Thyroid gland (tissue), 4 donors: ENCODE data around the gene DNTT. TPM values are rescaled to one million over a fixed set of nuclear protein-coding genes. Genes with fewer than 3 reads are reported as not detected.

Experiments
- DNase-seq, 2 donors: peaks; one replicate each; pipeline ENCODE4 v3.0.0-alpha.2; 2019
- H3K27ac ChIP-seq, 3 donors: fragments of 200-600 bp; sonication (generic); 1 replicate in 2 of 3; 2 replicates in 1 of 3; pipeline ENCODE4 v1.5.1; 2016 to 2019; ENCODE audit warnings: mild to moderate bottlenecking in 1 of 3, moderate library complexity in 1 of 3
- H3K27me3 ChIP-seq: fragments of 200-600 bp; sonication (generic); one replicate; pipeline ENCODE4 v1.5.1; 2019
- H3K36me3 ChIP-seq, 2 donors: fragments of 200-600 bp; sonication (generic); one replicate each; pipeline ENCODE4 v1.5.1; 2016 to 2019
- H3K4me1 ChIP-seq, 2 donors: fragments of 200-600 bp; sonication (generic); one replicate each; pipeline ENCODE4 v1.5.1; 2017 to 2019
- H3K4me3 ChIP-seq, 3 donors: fragments of 200-600 bp; sonication (generic); replicated peaks in 1 of 3; 1 replicate in 2 of 3; 2 replicates in 1 of 3; pipeline ENCODE4 v1.5.1; 2016; ENCODE audit warnings: mild to moderate bottlenecking in 1 of 3
- H3K9me3 ChIP-seq: fragments of 200-600 bp; sonication (generic); one replicate; pipeline ENCODE4 v1.5.1; 2017
- CTCF ChIP-seq, 6 experiments: fragments of 200-600 bp in 3 of 6; fragments of 450-650 bp in 3 of 6; sonication (generic) in 3 of 6; IDR thresholded peaks; one replicate each; pipeline ENCODE4 v1.5.1; 2016 to 2019; ENCODE audit warnings: antibody characterized with exemption in 6 of 6, mild to moderate bottlenecking in 2 of 6, inconsistent platforms in 1 of 6, moderate library complexity in 1 of 6
- POLR2A ChIP-seq, 2 donors: fragments of 450-650 bp; IDR thresholded peaks; one replicate each; pipeline ENCODE4 v1.6.1; 2017; ENCODE audit warnings: antibody characterized with exemption in 2 of 2, mild to moderate bottlenecking in 2 of 2, moderate library complexity in 1 of 2
- WGBS, 2 donors: methylation state at CpG; one replicate each; pipeline ENCODE4 v1.1.5; 2017; 5-methylcytosine and 5-hydroxymethylcytosine counted together
- intact Hi-C: fragments of 100-400 bp; cut with DNase I; formaldehyde crosslinking; loops from one replicate; pipeline ENCODE4 v1.15.1; 2023
- total RNA-seq, 4 donors: library from RNA; depleted of rRNA; stranded (reverse); fragments of >200 nt; gene quantifications; one replicate each; pipeline ENCODE4 v1.2.3, GENCODE V29; 2016

The DNTT gene
- total RNA-seq, 4 donors from 2014 or later: 0.88 TPM; not detected in 3

- TF ChIP-seq POLR2A (IDR thresholded peaks at IDR 0.05): no peak
- no peak for TF ChIP-seq CTCF (IDR thresholded peaks at IDR 0.05)
- Histone ChIP-seq H3K27me3 (no peaks in the 10 kb centered on the region), H3K9me3 (no peaks in the 10 kb centered on the region), H3K27ac (no peak overlapping the region), H3K36me3 (no peaks in the 10 kb centered on the region), H3K4me3 (no peak overlapping the region), H3K4me1 (peaks cover 18 to 23% of the 10 kb centered on the region in 2 donors)
- no peak for DNase-seq
- 95% methylated on average over 4 of the region's 4 CpGs for WGBS, 2 donors
- intact Hi-C loops: no loop called here
These were observed 39.3 kb upstream of the DNTT start for GRCh38 chr10:96264938-96265337.

- peak; percentile 41 to 56 for DNase-seq
These were observed 38.0 kb upstream of the DNTT start for GRCh38 chr10:96266118-96266770.

GRCh38 chr10:96267234-96267705 is 37.0 kb upstream of the DNTT start:
- H3K27ac ChIP-seq: no peak overlapping the region
- no peaks in the 10 kb centered on the region for H3K36me3 ChIP-seq
- no peaks in the 10 kb centered on the region for H3K27me3 ChIP-seq
- H3K9me3 ChIP-seq: no peaks in the 10 kb centered on the region
- WGBS, 2 donors: 70 to 82% methylated on average over 4 of the region's 4 CpGs
- intact Hi-C loops: no loop called here
- no peak for DNase-seq
- H3K4me3 ChIP-seq: no peak overlapping the region
- TF ChIP-seq POLR2A (IDR thresholded peaks at IDR 0.05) (no peak), CTCF (IDR thresholded peaks at IDR 0.05) (no peak)
- peaks cover 36 to 39% of the 10 kb centered on the region in 2 donors for H3K4me1 ChIP-seq

More at GRCh38 chr10:96266118-96266770, 38.0 kb upstream of the DNTT start:
- intact Hi-C loops: no loop called here
- H3K27me3 ChIP-seq: no peaks in the 10 kb centered on the region
- H3K4me1 ChIP-seq: peaks cover 29 to 31% of the 10 kb centered on the region in 2 donors
- H3K27ac ChIP-seq: peak overlapping the region in 1 of 3 donors; percentile 11
- 44 to 53% methylated on average over 5 to 6 of the region's 6 CpGs for WGBS, 2 donors
- H3K36me3 ChIP-seq: no peaks in the 10 kb centered on the region
- TF ChIP-seq POLR2A (IDR thresholded peaks at IDR 0.05) (no peak), CTCF (IDR thresholded peaks at IDR 0.05) (no peak)
- no peaks in the 10 kb centered on the region for H3K9me3 ChIP-seq
- no peak overlapping the region for H3K4me3 ChIP-seq

GRCh38 chr10:96268341-96268909 is 35.8 kb upstream of the DNTT start:
- TF ChIP-seq CTCF (IDR thresholded peaks at IDR 0.05) (no peak), POLR2A (IDR thresholded peaks at IDR 0.05) (no peak)
- intact Hi-C loops: no loop called here
- 91 to 94% methylated on average over 2 of the region's 2 CpGs for WGBS, 2 donors

More at GRCh38 chr10:96268341-96268909, 35.8 kb upstream of the DNTT start:
- Histone ChIP-seq H3K36me3 (no peaks in the 10 kb centered on the region), H3K27ac (no peak overlapping the region), H3K27me3 (no peaks in the 10 kb centered on the region), H3K4me1 (peaks cover 45 to 51% of the 10 kb centered on the region in 2 donors), H3K4me3 (no peak overlapping the region), H3K9me3 (no peaks in the 10 kb centered on the region)
- no peak for DNase-seq
